AG09309 (cell line): ENCODE results near the gene MGAT4A.

ENCODE experiments used
- DNase-seq: peaks from one replicate; pipeline ENCODE4 v3.0.0-alpha.2; 2010; ENCODE audit warnings: low read depth
- H3K4me3 ChIP-seq: 2 replicates; pipeline ENCODE4 v1.5.1; 2011; ENCODE audit warnings: mild to moderate bottlenecking, low read depth, low read length, moderate library complexity; ENCODE audit not compliant: control insufficient read depth
- CTCF ChIP-seq: IDR thresholded peaks from 2 replicates; pipeline ENCODE4 v1.5.1; 2011; ENCODE audit warnings: mild to moderate bottlenecking, low read depth, low read length, inconsistent platforms; ENCODE audit not compliant: insufficient read depth, control insufficient read depth; ENCODE audit errors: missing control alignments

MGAT4A gene

GRCh38 chr2:98647636-98648035 lies 83.3 kb downstream of the MGAT4A start:
- TF ChIP-seq CTCF: no peak
- no peak overlapping the region for H3K4me3 ChIP-seq
- DNase-seq: no peak

- no peak overlapping the region for H3K4me3 ChIP-seq
- TF ChIP-seq CTCF: no peak
- DNase-seq: no peak
Measured at GRCh38 chr2:98643496-98644100, 87.3 kb downstream of the MGAT4A start.

GRCh38 chr2:98637401-98638147 lies 93.4 kb downstream of the MGAT4A start:
- TF ChIP-seq CTCF: no peak
- DNase-seq: no peak

GRCh38 chr2:98634406-98635092 lies 96.4 kb downstream of the MGAT4A start:
- no peak overlapping the region for H3K4me3 ChIP-seq
- peak; percentile 14 for TF ChIP-seq CTCF
- no peak for DNase-seq

More at GRCh38 chr2:98637401-98638147, 93.4 kb downstream of the MGAT4A start:
- H3K4me3 ChIP-seq: no peak overlapping the region

GRCh38 chr2:98632351-98632750 lies 98.6 kb downstream of the MGAT4A start:
- no peak overlapping the region for H3K4me3 ChIP-seq
- DNase-seq: no peak
- no peak for TF ChIP-seq CTCF

GRCh38 chr2:98623657-98624056 lies 107.3 kb downstream of the MGAT4A start:
- no peak overlapping the region for H3K4me3 ChIP-seq
- no peak for DNase-seq
- no peak for TF ChIP-seq CTCF
